Duodenal mucosa (tissue), 2 donors: ENCODE data around the gene SST.

Source experiments
- H3K27ac ChIP-seq: one replicate; pipeline ENCODE4 v1.7.0; 2013; ENCODE audit warnings: low read depth, low read length
- H3K27me3 ChIP-seq, 2 donors: one replicate each; pipeline ENCODE4 v1.7.0; 2013; ENCODE audit warnings: low read length in 2 of 2, control low read depth in 1 of 2; ENCODE audit not compliant: insufficient read depth in 2 of 2, control insufficient read depth in 1 of 2
- H3K36me3 ChIP-seq, 2 donors: one replicate each; pipeline ENCODE4 v1.7.0; 2013; ENCODE audit warnings: low read length in 2 of 2, control low read depth in 1 of 2; ENCODE audit not compliant: insufficient read depth in 2 of 2, control insufficient read depth in 1 of 2
- H3K4me1 ChIP-seq, 2 donors: one replicate each; pipeline ENCODE4 v1.7.0; 2013; ENCODE audit warnings: low read length in 2 of 2, control low read depth in 1 of 2; ENCODE audit not compliant: insufficient read depth in 2 of 2, control insufficient read depth in 1 of 2
- H3K4me3 ChIP-seq, 2 donors: one replicate each; pipeline ENCODE4 v1.7.0; 2013; ENCODE audit warnings: low read length in 2 of 2, low read depth in 1 of 2
- H3K9ac ChIP-seq, 2 donors: one replicate each; pipeline ENCODE4 v1.7.0; 2013; ENCODE audit warnings: low read length in 2 of 2, low read depth in 1 of 2
- H3K9me3 ChIP-seq, 2 donors: one replicate each; pipeline ENCODE4 v1.7.0; 2013; ENCODE audit warnings: low read length in 2 of 2, control low read depth in 1 of 2; ENCODE audit not compliant: control insufficient read depth in 1 of 2

Gene SST

DNA sequence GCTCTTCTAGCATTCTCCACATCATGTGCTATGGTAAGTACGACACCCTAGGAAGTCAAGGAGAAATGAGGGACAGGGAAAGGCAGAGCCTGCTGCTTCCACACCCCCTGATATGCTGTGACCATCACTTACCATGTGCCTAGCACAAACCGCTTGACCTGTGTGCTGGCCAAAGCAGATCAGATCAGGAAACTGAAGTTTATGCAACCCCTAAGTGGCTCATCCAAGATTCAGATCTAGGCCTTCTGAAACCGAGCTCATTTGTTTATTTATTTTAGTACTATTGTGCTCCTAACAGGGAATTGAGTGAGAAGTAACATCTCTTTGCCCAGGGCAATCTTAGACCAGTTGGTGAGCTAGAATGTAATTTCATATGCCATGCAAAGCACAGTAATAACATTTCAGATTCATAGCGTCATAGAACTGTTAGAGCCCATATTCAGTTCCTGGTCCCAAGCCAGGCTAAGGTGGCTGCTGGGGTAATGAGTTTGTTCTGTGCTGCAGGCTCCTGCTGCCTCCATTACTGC is 32.4 kb upstream of the SST start, which contains the start of gene RTP2:
RTP2 (minus strand) TSS at position 51 of the 527 bp plus-strand sequence. CDS start 429 bp downstream, outside the sequence.
- Histone ChIP-seq H3K9ac (no peak within 1 kb of the TSS), H3K27me3 (no peaks in the 10 kb centered on the region), H3K4me1 (no peaks in the 10 kb centered on the region), H3K4me3 (no peak within 1 kb of the TSS), H3K9me3 (no peaks in the 10 kb centered on the region), H3K36me3 (no peaks in the 10 kb centered on the region), H3K27ac (no peak within 1 kb of the TSS)

DNA sequence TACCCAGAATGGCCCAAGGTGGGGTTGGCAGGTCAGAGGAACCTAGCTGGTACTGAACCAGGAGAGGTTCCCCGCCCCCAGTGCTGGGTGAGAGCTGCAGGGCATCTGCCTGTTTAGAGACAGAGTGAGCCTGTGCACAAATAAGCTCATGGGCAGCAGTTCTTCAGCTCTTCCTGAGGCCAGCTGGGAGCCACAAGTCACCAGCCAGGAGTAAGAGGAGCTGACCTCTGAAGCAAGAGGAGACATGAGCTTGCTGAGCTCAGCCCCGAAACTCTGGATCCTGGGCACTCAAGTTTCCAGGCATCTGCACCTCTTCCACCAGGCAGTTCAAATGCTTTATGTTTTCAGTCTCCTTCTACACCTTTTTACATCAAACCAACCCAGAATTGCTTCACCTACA is 30.1 kb upstream of the SST start:
- H3K27ac ChIP-seq, result no peak overlapping the region
- H3K27me3 ChIP-seq, result peaks cover 0 to 3% of the 10 kb centered on the region in 2 donors
- no peak overlapping the region for H3K4me3 ChIP-seq
- H3K4me1 ChIP-seq, result no peaks in the 10 kb centered on the region
- H3K9ac ChIP-seq, result no peak overlapping the region
- H3K9me3 ChIP-seq, result no peaks in the 10 kb centered on the region
- no peaks in the 10 kb centered on the region for H3K36me3 ChIP-seq

DNA sequence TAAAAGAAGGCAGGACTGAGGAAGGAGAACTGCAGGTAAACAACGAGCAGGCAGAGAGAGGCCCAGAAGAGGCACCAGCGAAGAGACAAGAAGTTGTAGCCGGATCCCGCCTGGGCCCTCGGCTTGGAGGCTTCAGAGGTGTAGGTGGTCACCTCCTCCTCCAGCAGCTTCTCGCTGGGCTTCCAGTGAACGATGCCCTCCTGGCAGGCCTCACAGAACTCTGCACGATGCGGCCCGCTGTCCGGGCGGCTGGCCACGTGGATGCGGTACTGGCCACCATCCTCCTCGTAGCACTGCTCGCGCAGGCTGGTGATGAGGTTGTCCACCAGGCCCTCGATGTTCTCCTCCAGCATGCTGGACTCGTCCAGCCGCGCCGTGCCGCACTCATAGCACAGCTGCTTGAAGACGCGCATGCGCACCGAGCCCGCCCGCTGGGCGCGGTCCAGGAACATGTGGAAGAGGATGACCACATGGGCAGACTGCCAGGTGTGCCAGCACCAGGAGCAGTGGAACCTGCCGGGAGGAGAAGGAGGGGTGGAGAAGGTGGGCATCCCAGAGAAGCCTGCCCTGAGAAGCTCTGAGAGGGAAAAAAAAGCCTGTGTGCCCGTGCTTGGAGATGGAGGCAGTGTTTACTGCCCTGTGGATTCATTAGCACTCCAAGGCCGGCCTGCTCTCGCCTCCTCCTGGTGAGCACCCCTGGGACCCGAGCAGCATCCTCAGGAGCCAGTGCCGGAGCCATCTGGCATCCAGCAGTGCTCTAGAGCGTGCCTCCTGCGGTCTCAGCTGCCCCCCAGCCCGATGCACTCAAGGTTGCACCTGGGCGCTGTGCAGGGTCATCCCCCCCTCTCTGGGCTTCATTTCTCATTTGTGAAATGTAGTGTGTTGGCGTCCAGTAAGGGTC is 28.6 kb upstream of the SST start:
- H3K4me3 ChIP-seq, result no peak overlapping the region
- no peak overlapping the region for H3K9ac ChIP-seq
- no peak overlapping the region for H3K27ac ChIP-seq
- H3K36me3 ChIP-seq, result no peaks in the 10 kb centered on the region
- no peaks in the 10 kb centered on the region for H3K4me1 ChIP-seq
- H3K27me3 ChIP-seq, result peaks cover 0 to 3% of the 10 kb centered on the region in 2 donors
- no peaks in the 10 kb centered on the region for H3K9me3 ChIP-seq

DNA sequence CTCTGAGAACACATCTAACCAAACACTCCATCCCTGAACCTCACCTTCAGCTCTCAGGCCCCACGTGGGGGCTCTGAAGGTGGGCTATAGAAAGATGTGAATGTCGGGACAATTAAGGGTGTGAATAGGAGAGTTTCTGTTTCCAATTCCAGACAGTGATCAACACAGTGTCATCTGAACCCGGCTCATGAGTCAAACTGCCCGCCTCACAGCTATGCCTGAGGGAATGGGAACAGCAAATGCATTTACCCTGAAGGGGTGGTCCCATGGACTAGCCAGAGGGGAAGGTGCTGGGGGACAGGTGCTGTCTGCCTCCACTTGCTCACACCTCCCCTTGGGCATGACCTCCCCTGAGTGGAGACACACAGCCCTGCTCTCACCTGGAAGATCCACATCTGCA is 25.8 kb upstream of the SST start:
- Histone ChIP-seq H3K27me3 (peaks cover 0 to 3% of the 10 kb centered on the region in 2 donors), H3K9me3 (no peaks in the 10 kb centered on the region), H3K27ac (no peak overlapping the region), H3K4me3 (no peak overlapping the region), H3K4me1 (no peaks in the 10 kb centered on the region), H3K9ac (no peak overlapping the region), H3K36me3 (no peaks in the 10 kb centered on the region)

DNA sequence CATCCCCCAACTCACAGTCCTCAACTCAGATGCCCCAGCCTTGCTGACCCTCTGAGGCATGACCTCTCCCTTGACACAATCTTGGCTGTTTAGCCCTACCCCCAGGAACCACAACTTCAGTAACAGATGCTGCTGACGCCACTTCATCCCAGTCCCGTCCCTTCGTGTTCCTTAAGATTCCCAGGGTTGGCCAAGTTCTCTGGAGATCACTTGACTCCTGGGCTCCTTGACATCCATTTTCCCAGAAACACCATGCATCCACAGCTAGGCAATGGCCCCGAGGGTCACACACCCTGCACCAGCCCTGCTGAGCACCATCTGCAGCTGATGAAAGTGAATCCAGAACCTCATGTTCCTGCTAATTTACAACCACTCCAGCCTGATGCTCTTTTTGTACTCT is 25.3 kb upstream of the SST start:
- Histone ChIP-seq H3K9ac (no peak overlapping the region), H3K36me3 (no peaks in the 10 kb centered on the region), H3K27ac (no peak overlapping the region), H3K4me3 (no peak overlapping the region), H3K9me3 (no peaks in the 10 kb centered on the region), H3K27me3 (peaks cover 0 to 3% of the 10 kb centered on the region in 2 donors), H3K4me1 (no peaks in the 10 kb centered on the region)

DNA sequence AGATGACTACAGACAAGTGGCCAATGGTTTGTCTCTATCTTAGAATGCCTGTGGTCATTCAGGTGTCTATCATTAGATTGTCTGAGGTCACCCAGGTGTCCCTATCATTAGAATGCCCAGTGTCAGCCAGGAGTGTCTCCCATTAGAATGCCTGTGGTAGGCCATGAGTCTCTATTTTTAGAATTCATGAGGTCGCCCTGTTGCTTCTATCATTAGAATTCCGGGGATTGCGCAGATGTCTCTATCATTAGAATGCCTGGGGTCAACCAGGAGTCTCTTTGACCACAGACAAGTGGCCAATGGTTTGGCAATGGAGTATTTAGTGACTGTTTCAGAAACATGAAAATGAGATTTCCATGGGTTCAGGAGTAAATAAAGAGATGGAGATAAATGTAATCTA is 24.6 kb upstream of the SST start:
- Histone ChIP-seq H3K27me3 (peaks cover 0 to 3% of the 10 kb centered on the region in 2 donors), H3K36me3 (no peaks in the 10 kb centered on the region), H3K4me1 (no peaks in the 10 kb centered on the region), H3K9ac (no peak overlapping the region), H3K9me3 (no peaks in the 10 kb centered on the region), H3K27ac (no peak overlapping the region), H3K4me3 (no peak overlapping the region)

DNA sequence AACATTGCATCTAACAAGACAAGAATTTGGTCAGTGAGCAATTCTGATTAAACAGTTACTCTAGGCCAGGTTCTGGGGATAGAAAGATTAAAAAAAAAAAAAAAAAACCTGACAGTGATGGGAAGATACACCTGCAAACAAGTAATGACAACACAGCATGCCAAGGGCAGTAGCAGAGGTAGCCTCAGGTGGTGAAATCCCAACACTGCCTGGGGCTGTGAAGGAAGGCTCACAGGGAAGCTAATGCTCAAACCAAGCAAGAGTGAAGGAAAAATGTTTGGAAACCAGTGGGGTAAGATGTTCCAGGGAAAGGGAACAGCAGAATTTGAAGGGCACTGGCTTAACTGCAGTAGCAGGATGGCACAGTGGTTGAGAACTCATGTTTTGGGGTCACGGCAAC is 23.2 kb upstream of the SST start:
- H3K9me3 ChIP-seq, result no peaks in the 10 kb centered on the region
- peaks cover 0 to 3% of the 10 kb centered on the region in 2 donors for H3K27me3 ChIP-seq
- no peak overlapping the region for H3K9ac ChIP-seq
- H3K4me3 ChIP-seq, result no peak overlapping the region
- no peak overlapping the region for H3K27ac ChIP-seq
- H3K4me1 ChIP-seq, result no peaks in the 10 kb centered on the region
- H3K36me3 ChIP-seq, result no peaks in the 10 kb centered on the region

DNA sequence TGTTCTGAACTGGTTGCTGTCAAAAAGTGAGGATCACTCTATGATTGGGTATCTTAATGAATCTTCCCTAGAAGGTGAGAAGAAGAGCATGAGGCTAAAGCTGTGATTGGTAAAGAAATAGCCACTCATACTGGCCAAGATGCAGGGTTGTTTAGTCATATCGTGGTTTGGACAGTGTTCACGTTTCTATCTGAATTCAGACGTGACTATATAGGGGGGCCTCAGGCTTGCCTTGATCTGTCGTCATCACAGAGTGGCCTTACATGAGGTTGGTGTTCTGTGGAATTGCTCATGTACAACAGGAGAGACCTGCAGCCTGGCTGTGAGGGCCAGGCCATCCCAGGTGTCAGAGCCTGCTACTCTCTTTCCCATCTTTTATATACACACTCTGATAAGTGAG is 19.8 kb upstream of the SST start:
- H3K9me3 ChIP-seq, result no peaks in the 10 kb centered on the region
- no peaks in the 10 kb centered on the region for H3K27me3 ChIP-seq
- no peaks in the 10 kb centered on the region for H3K36me3 ChIP-seq
- H3K4me1 ChIP-seq, result no peaks in the 10 kb centered on the region
- no peak overlapping the region for H3K27ac ChIP-seq
- no peak overlapping the region for H3K9ac ChIP-seq
- no peak overlapping the region for H3K4me3 ChIP-seq

DNA sequence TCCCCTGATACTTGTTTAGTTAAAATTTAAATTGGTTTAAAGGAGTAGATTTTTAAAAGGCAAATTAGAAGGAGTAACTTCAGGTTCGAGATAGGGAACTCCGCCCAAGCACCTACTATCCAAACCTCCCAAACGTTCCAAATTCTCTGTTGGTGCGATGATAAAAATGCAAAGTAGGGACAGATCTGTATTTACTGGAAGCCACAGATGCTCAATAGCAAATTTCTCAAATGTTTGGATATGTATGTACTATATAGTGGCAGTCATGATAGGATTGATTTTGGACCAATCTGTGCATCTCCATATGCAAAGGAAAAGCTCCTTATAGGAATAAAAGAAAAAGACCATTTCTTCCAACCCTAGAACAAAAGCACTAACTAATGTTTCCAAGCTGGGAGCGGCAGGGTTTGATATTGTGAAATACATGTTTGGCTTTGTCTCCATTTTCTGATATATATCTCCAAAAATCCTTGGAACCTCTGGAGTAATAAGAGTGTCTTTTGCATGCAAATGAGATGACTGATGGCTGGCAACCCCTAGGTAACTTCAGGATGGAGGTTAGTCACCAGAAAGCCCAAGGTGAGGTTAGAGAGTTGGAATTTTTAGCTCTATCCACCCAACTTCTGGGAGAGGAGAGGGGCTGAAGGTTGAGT is 16.6 kb upstream of the SST start:
- H3K4me1 ChIP-seq, result no peaks in the 10 kb centered on the region
- H3K9ac ChIP-seq, result no peak overlapping the region
- no peak overlapping the region for H3K27ac ChIP-seq
- H3K27me3 ChIP-seq, result no peaks in the 10 kb centered on the region
- H3K4me3 ChIP-seq, result no peak overlapping the region
- peaks cover 0 to 2% of the 10 kb centered on the region in 2 donors for H3K9me3 ChIP-seq
- no peaks in the 10 kb centered on the region for H3K36me3 ChIP-seq

DNA sequence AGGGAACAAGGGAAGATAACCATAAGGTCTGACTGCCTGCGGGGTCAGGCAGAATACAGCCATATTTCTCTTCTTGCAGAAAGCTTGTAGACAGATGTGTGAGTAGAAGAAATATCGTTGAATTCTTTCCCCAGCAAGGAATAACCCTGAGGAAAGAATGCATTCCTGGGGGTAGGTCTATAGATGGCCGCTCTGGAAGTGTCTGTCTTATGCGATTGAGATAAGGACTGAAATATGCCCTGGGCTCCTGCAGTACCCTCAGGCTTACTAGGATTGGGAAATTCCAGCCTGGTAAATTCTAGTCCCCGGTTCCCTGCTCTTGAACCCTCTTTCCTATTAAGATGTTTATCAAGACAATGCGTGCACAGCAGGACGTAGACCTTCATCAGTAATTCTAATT is 15.8 kb upstream of the SST start:
- Histone ChIP-seq H3K27ac (no peak overlapping the region), H3K4me3 (no peak overlapping the region), H3K9ac (no peak overlapping the region), H3K9me3 (peaks cover 0 to 2% of the 10 kb centered on the region in 2 donors), H3K4me1 (no peaks in the 10 kb centered on the region), H3K27me3 (no peaks in the 10 kb centered on the region), H3K36me3 (no peaks in the 10 kb centered on the region)
